Heart left ventricle (tissue), 13 donors: ENCODE data around the gene TLE5.

Source experiments
- CTCF ChIP-seq, 12 donors: fragments of 200-600 bp; sonication (generic) in 4 of 12; IDR thresholded peaks; one replicate each; pipeline versions ENCODE4 v1.5.0 to v1.8.0; 2018 to 2022; ENCODE audit warnings: antibody characterized with exemption in 12 of 12, mild to moderate bottlenecking in 5 of 12
- POLR2A ChIP-seq, 2 donors: fragments of 450-650 bp; IDR thresholded peaks; one replicate each; pipeline ENCODE4 v1.6.1; 2017; ENCODE audit warnings: antibody characterized with exemption in 2 of 2, mild to moderate bottlenecking in 2 of 2, moderate library complexity in 2 of 2
- donor health status: ischemic (EF 13 %, LVEDD 7.1; RV severe dilation, severe dysfunction).
- donor health status: DM: no; HTN: yes; CAD: no.
- donor health status: DM: no; HTN: no; CAD: no.
- donor health status: ischemic (EF 25% LVEDD 6.9; RV normal size, moderate dysfunction).
- donor health status: ischemic (EF 25% LVEDD 5.7; RV mildly dilated, moderate dysfunction).
- donor health status: ischemic (EF 35%, LVEDD 5.7; RV mildly dilated, moderate dysfunction).
- donor health status: nonischemic (EF 11% LVEDD 7.7; RV severe dilation, severe dysfunction).
- donor health status: DM: yes; HTN: yes; CAD: no.
- donor health status: PGD.
- donor health status: ischemic (EF 29% LVEDD 5.4; RV normal size, mild dysfunction).
- donor health status: nonischemic (EF 23%, LVEDD 6.1; RV moderate dilation, normal function).

- TF ChIP-seq CTCF (IDR thresholded peaks at IDR 0.05): no peak
- TF ChIP-seq POLR2A (IDR thresholded peaks at IDR 0.05): no peak
Observed at GRCh38 chr19:3042621-3043267, 19.6 kb downstream of the TLE5 start.
